HepG2 (cell line): ENCODE results near the gene ANKRD34C. TPM values are rescaled to one million over a fixed set of nuclear protein-coding genes. Genes with fewer than 3 reads are reported as not detected.

ENCODE experiments used
- ARNT2 ChIP-seq: sonication (generic); formaldehyde crosslinking; IDR thresholded peaks from 2 replicates; pipeline ENCODE4 v1.8.0; 2022; ENCODE audit warnings: mild to moderate bottlenecking, low read depth, missing genetic modification reagents, moderate library complexity
- ATF2 ChIP-seq: sonication (generic); formaldehyde crosslinking; IDR thresholded peaks from 2 replicates; pipeline ENCODE4 v1.4.0; 2020; ENCODE audit warnings: missing genetic modification reagents
- E2F2 ChIP-seq: sonication (generic); formaldehyde crosslinking; IDR thresholded peaks from 2 replicates; pipeline ENCODE4 v1.4.0; 2020; ENCODE audit warnings: missing genetic modification reagents, borderline replicate concordance
- ELF1 ChIP-seq: sonication (generic); formaldehyde crosslinking; IDR thresholded peaks from 2 replicates; pipeline ENCODE4 v1.4.0; 2020; ENCODE audit warnings: missing genetic modification reagents
- FOXP4 ChIP-seq: sonication (generic); formaldehyde crosslinking; IDR thresholded peaks from 2 replicates; pipeline ENCODE4 v1.4.0; 2020; ENCODE audit warnings: missing genetic modification reagents
- HBP1 ChIP-seq: IDR thresholded peaks from 2 replicates; pipeline ENCODE4 v1.6.1; 2016; ENCODE audit warnings: low read depth, control low read depth
- IKZF1 ChIP-seq: fragments of 450-650 bp; IDR thresholded peaks from 2 replicates; pipeline ENCODE4 v1.7.1; 2016
- KDM2A ChIP-seq: sonication (generic); formaldehyde crosslinking; IDR thresholded peaks from 2 replicates; pipeline ENCODE4 v1.4.0; 2020; ENCODE audit warnings: low read depth, missing genetic modification reagents, borderline replicate concordance
- KLF12 ChIP-seq: sonication (generic); formaldehyde crosslinking; IDR thresholded peaks from 2 replicates; pipeline ENCODE4 v1.4.0; 2020; ENCODE audit warnings: missing genetic modification reagents, borderline replicate concordance
- PHF20 ChIP-seq: sonication (generic); formaldehyde crosslinking; IDR thresholded peaks from 2 replicates; pipeline ENCODE4 v1.5.0; 2020; ENCODE audit warnings: mild to moderate bottlenecking, missing genetic modification reagents
- RFXAP ChIP-seq: sonication (generic); formaldehyde crosslinking; IDR thresholded peaks from 2 replicates; pipeline ENCODE4 v1.4.0; 2020; ENCODE audit warnings: missing genetic modification reagents, borderline replicate concordance
- ZBTB4 ChIP-seq: sonication (generic); formaldehyde crosslinking; IDR thresholded peaks from 2 replicates; pipeline ENCODE4 v1.4.0; 2020; ENCODE audit warnings: missing genetic modification reagents, mild to moderate bottlenecking, borderline replicate concordance
- ZNF354B ChIP-seq: sonication (generic); formaldehyde crosslinking; IDR thresholded peaks from 2 replicates; pipeline ENCODE4 v1.8.0; 2022; ENCODE audit warnings: mild to moderate bottlenecking, missing genetic modification reagents
- ZNF441 ChIP-seq: sonication (generic); formaldehyde crosslinking; IDR thresholded peaks from 2 replicates; pipeline ENCODE4 v1.7.0; 2021; ENCODE audit warnings: missing genetic modification reagents, borderline replicate concordance
- ZXDC ChIP-seq: sonication (generic); formaldehyde crosslinking; IDR thresholded peaks from 2 replicates; pipeline ENCODE4 v1.5.0; 2020; ENCODE audit warnings: mild to moderate bottlenecking, missing genetic modification reagents
- polyA plus RNA-seq, 8 experiments: library from polyadenylated mRNA; depleted of rRNA in 3 of 8; stranded (reverse) in 7 of 8; unstranded in 1 of 8; fragments of >200 nt; fragmentation: Illumina TruSeq in 4 of 8; extraction: Trizol in 4 of 8; gene quantifications; 2 replicates each; pipeline versions ENCODE4 v1.2.1 to v1.2.3, GENCODE V29; 2011 to 2016; ENCODE audit warnings: low read depth in 4 of 8, missing spikeins in 1 of 8, mixed read lengths in 1 of 8; ENCODE audit not compliant: insufficient read depth in 1 of 8
- total RNA-seq, 5 experiments: library from RNA; depleted of rRNA; stranded (reverse); fragments of >200 nt; fragmentation: Illumina TruSeq; extraction: Trizol; gene quantifications; 2 replicates each; pipeline ENCODE4 v1.2.3, GENCODE V29; 2016; ENCODE audit warnings: low read depth in 1 of 5

ANKRD34C gene
- total and polyA plus RNA-seq, 2 of the 13 experiments (the other 11 are each of a cell fraction or from before 2014, with no cell fraction given) = not detected

GRCh38 chr15:79283252-79284048 is 928 bp downstream of the ANKRD34C start (continued):
- TF ChIP-seq FOXP4 (CRISPR knock-in tag) = no peak
- 0 out of 2 replicates have a peak, but pooled peaks have one; percentile 31 for TF ChIP-seq RFXAP (CRISPR knock-in tag)
- 0 out of 2 replicates have a peak, but pooled peaks have one; percentile 35 for TF ChIP-seq KLF12
- peak; percentile 37; the same call in 1 of the 2 replicates for TF ChIP-seq E2F2 (CRISPR knock-in tag)
- peak; percentile 43; the same call in 1 of the 2 replicates for TF ChIP-seq ATF2
- TF ChIP-seq KDM2A (CRISPR knock-in tag) = peak; percentile 63; the same call in 1 of the 2 replicates
- TF ChIP-seq ZNF354B (CRISPR knock-in tag) = no peak
- TF ChIP-seq IKZF1 = no peak
- TF ChIP-seq ARNT2 = 0 out of 2 replicates have a peak, but pooled peaks have one; percentile 34
- 0 out of 2 replicates have a peak, but pooled peaks have one; percentile 44 for TF ChIP-seq ZXDC (CRISPR knock-in tag)
- TF ChIP-seq ELF1 (CRISPR knock-in tag) = no peak
- TF ChIP-seq ZNF441 (CRISPR knock-in tag) = peak; percentile 92
- 0 out of 2 replicates have a peak, but pooled peaks have one; percentile 51 for TF ChIP-seq HBP1
- 0 out of 2 replicates have a peak, but pooled peaks have one; percentile 25 for TF ChIP-seq PHF20
- TF ChIP-seq ZBTB4 (CRISPR knock-in tag) = no peak
